Peyer's patch (tissue), 4 donors: ENCODE measurements around the gene LRRC56.

ENCODE experiments used
- CTCF ChIP-seq, 6 experiments: fragments of 450-650 bp in 4 of 6; fragments of 200-600 bp in 2 of 6; sonication (generic) in 1 of 6; IDR thresholded peaks; one replicate each; pipeline ENCODE4 v1.5.1; 2017 to 2019; ENCODE audit warnings: antibody characterized with exemption in 6 of 6, mild to moderate bottlenecking in 3 of 6, moderate library complexity in 1 of 6
- POLR2A ChIP-seq, 2 donors: fragments of 450-650 bp; IDR thresholded peaks; one replicate each; pipeline ENCODE4 v1.5.1; 2017; ENCODE audit warnings: antibody characterized with exemption in 2 of 2, mild to moderate bottlenecking in 2 of 2, moderate library complexity in 2 of 2

- TF ChIP-seq CTCF (IDR thresholded peaks at IDR 0.05): no peak
- TF ChIP-seq POLR2A (IDR thresholded peaks at IDR 0.05): no peak
Observed at GRCh38 chr11:540583-541432, 3.5 kb downstream of the LRRC56 start.
